ENCODE results near the gene SHOX.
"Not testable (repeated sequence)": the region's sequence is repeated elsewhere in the genome, so short reads cannot be mapped to it uniquely, and the experiment has no call there.

The SHOX gene

DNA sequence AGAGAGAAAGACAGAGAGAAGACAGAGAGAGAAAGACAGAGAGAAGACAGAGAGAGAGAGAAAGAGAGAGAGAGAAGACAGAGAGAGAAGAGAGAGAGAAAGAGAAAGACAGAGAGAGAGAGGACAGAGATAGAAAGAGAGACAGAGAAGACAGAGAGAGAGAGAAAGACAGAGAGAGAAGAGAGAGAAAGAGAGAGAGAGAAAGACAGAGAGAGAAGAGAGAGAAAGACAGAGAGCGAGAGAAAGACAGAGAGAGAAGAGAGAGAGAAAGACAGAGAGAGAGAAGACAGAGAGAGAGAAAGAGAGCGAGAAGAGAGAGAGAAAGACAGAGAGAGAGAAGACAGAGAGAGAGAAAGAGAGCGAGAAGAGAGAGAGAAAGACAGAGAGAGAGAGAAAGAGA is 7.8 kb upstream of the SHOX start:
- DNase-seq, result not testable (repeated sequence)

DNA sequence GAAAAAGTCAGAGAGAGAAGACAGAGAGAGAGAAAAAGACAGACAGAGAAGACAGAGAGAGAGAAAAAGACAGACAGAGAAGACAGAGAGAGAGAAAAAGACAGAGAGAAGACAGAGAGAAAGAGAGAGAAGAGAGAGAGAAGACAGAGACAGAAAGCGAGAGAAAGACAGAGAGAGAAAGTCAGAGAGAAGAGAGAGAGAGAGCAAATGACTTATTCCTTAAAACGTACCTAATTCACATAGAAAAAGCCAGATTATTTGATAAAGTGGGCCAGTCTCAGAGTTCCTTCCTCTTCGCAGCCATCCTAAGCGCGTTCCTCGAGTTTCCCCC is 7.4 kb upstream of the SHOX start:
- no peak for DNase-seq

DNA sequence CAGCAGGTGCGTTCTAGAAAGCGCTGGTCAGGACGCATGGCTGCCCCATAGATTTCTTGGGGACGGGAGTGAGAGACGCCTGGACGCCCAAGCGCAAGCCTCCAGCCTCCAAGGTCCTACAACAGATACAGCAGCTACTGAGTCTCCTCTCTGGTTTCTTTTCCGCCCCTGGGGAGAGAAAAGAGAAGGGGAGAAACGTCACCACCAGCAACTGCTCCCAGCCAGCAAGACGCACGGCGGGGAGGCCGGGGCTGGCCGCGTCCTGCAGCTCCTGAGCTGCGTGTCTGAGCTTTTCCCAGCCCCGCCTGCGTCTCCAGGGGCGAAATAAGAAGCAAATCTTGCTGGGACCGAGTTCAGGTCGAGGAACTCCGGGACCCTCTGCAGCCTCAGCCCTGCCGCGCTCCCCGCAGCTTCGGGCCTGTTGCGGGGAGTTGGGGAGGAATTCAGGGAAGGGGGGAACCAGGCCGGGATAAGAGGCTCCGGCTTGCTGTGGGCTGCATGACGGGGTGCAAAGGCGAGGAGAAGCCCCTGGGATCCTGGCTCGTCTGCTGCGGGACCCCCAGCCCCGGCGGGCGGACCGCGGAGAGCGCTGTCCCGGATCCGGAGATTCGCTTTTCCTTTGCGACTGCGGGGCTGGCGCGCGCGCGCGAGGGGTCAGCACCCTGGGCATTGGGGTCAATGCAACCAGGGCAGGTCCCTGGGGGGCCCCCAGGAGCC is 6.8 kb upstream of the SHOX start:
- no peak for DNase-seq

DNA sequence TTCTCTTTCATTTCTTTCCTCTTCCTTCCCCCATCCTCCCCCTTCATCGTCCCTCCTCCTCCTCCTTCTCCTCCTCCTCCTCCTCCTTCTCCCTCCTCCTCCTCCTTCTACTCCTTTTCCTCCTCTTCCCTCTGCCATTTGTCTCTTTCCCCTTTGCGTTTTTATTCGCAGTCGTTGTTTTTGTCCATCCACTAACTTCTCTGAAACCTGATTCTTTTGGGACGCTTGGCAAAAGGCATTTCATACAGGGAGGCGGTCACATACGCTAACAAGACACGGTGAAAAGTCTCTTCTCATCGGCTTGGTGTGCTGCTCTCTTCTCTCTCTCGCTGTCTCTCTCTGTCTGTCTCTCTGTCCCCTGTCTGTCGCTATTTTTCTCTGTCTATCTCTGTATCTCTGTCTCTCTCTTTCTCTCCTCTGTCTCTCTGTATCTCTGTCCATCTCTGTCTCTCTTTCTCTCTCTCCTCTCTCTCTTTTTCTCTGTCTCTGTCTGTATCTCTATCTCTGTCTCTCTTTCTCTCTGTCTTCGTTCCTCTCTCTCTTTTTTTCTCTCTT is 5.4 kb upstream of the SHOX start:
- DNase-seq, result no peak

DNA sequence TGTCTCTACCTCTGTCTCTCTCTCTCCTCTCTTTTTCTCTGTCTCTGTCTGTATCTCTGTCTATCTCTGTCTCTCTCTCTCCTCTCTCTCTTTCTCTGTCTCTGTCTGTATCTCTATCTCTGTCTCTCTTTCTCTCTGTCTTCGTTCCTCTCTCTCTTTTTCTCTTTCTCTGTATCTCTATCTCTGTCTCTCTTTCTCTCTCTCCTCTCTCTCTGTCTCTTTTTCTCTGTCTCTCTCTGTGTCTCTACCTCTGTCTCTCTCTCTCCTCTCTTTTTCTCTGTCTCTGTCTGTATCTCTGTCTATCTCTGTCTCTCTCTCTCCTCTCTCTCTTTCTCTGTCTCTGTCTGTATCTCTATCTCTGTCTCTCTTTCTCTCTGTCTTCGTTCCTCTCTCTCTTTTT is 4.5 kb upstream of the SHOX start:
- not testable (repeated sequence) for DNase-seq

DNA sequence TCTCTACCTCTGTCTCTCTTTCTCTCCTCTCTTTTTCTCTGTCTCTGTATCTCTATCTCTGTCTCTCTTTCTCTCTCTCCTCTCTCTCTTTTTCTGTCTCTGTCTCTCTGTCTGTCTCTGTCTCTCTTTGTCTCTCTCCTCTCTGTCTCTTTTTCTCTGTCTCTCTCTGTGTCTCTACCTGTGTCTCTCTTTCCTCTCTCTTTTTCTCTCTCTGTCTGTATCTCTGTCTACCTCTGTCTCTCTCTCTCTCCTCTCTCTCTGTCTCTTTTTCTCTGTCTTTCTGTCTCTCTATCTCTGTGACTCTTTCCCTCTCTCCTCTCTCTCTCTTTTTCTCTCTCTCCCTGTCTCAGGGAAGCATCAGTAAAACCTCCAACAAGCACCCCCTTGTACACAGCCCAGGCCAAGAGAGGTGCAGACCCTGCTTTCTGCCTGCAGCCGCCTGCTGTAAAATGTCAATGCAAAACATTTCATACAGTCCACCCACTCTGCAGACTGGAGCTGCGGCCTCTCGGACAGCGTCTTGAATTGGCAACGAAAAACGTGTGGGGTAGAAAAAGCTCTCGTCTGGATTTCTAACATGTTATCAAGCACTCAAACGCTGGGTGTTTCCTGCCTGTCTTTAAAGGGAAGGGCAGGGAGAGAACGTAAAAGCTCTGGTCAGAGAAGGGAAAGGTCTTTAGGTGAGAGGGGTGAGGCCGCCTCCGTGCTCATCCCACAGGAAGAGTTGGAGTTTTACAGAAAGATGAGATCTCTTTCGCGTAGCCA is 3.7 kb upstream of the SHOX start:
- DNase-seq, result no peak

DNA sequence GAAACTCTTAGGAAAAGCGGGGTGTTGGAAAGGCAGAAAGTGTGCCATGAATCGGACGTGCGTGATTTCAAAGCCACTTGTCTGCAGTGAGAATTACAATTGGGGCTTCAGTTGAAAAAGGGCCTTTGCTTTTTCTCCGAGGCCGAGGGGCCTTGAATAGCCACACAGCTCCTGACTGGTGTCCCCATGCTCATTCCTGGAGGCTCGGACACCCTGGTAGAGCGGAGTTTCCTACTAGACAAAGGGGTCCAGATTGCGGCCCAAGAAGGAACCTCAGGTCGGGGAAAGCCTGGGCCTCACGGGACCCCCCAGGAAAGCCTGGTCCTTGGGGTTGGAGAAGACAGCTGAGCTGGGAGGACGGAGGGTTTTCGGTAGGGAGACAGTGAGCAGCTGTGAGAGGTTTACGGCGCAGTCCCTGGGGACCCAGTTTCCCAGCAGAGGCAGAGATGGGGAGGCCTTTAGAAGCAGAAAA is 3.0 kb upstream of the SHOX start:
- DNase-seq, result no peak

DNA sequence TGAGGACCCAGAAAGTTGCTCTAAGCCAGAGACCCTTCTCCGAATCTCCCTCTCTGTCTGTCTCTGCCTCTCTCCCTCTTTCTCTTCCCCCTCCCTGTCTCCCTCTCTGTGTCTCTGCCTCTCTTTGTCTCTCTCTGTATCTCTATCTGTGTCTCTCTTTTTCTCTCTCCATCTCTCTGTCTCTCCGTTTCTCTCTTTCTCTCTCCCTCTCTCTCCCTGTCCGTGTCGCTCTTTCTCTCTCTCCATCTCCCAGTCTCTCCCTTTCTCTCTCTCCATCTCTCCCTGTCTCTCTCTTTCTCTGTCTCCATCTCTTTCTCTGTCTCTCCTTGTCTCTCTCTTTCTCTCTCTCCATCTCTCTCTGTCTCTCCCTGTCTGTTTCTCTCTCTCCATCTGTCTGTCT is 2.6 kb upstream of the SHOX start:
- no peak for DNase-seq

DNA sequence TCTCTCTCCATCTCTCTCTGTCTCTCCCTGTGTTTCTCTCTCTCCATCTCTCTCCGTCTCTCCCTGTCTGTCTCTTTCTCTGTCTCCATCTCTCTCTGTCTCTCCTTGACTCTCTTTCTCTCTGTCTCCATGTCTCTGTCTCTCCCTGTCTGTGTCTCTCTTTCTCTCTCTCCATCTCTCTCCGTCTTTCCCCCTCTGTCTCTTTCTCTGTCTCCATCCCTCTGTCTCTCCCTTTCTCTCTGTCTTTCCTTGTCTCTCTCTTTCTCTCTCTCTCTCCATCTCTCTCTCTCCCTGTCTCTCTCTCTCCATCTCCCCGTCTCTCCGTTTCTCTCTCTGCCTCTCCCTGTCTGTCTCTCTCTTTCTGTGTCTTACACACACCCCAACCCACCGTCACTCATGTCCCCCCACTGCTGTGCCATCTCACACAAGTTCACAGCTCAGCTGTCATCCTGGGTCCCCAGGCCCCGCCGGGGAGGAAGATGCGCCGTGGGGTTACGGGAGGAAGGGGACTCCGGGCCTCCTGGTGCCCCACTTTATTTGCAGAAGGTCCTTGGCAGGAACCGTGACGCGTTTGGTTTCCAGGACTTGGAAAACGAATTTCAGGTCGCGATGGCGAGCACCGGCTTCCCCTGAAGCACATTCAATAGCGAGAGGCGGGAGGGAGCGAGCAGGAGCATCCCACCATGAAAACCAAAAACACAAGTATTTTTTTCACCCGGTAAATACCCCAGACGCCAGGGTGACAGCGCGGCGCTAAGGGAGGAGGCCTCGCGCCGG is 1.2 kb upstream of the SHOX start:
- no peak for DNase-seq

DNA sequence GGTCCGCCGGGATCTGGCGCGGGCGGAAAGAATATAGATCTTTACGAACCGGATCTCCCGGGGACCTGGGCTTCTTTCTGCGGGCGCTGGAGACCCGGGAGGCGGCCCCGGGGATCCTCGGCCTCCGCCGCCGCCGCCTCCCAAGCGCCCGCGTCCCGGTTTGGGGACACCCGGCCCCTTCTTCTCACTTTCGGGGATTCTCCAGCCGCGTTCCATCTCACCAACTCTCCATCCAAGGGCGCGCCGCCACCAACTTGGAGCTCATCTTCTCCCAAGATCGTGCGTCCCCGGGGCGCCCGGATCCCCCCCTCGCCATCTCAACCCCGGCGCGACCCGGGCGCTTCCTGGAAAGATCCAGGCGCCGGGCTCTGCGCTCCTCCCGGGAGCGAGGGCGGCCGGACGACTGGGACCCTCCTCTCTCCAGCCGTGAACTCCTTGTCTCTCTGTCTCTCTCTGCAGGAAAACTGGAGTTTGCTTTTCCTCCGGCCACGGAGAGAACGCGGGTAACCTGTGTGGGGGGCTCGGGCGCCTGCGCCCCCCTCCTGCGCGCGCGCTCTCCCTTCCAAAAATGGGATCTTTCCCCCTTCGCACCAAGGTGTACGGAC is 482 bp upstream of the SHOX start:
- no peak for DNase-seq

DNA sequence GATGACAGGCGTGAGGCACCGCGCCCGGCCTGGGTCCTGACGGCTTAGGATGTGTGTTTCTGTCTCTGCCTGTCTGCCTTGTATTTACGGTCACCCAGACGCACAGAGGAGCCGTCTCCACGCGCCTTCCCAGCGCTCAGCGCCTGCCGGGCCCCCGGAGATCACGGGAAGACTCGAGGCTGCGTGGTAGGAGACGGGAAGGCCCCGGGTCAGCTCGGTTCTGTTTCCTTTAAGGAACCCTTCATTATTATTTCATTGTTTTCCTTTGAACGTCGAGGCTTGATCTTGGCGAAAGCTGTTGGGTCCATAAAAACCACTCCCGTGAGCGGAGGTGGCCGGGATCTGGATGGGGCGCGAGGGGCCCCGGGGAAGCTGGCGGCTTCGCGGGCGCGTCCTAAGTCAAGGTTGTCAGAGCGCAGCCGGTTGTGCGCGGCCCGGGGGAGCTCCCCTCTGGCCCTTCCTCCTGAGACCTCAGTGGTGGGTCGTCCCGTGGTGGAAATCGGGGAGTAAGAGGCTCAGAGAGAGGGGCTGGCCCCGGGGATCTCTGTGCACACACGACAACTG is 1.3 kb downstream of the SHOX start:
- no peak for DNase-seq

DNA sequence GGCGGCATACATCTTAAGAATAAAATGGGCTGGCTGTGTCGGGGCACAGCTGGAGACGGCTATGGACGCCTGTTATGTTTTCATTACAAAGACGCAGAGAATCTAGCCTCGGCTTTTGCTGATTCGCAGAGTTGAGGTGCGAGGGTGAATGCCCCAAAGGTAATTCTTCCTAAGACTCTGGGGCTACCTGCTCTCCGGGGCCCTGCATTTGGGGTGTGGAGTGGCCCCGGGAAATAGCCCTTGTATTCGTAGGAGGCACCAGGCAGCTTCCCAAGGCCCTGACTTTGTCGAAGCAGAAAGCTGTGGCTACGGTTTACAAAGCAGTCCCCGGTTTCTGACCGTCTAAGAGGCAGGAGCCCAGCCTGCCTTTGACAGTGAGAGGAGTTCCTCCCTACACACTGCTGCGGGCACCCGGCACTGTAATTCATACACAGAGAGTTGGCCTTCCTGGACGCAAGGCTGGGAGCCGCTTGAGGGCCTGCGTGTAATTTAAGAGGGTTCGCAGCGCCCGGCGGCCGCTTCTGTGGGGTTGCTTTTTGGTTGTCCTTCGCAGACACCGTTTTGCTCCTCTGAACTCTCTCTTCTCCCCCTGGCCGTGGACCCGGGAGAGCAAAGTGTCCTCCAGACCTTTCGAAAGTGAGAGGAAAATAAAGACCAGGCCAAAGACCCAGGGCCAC is 1.9 kb downstream of the SHOX start:
- DNase-seq, result no peak

DNA sequence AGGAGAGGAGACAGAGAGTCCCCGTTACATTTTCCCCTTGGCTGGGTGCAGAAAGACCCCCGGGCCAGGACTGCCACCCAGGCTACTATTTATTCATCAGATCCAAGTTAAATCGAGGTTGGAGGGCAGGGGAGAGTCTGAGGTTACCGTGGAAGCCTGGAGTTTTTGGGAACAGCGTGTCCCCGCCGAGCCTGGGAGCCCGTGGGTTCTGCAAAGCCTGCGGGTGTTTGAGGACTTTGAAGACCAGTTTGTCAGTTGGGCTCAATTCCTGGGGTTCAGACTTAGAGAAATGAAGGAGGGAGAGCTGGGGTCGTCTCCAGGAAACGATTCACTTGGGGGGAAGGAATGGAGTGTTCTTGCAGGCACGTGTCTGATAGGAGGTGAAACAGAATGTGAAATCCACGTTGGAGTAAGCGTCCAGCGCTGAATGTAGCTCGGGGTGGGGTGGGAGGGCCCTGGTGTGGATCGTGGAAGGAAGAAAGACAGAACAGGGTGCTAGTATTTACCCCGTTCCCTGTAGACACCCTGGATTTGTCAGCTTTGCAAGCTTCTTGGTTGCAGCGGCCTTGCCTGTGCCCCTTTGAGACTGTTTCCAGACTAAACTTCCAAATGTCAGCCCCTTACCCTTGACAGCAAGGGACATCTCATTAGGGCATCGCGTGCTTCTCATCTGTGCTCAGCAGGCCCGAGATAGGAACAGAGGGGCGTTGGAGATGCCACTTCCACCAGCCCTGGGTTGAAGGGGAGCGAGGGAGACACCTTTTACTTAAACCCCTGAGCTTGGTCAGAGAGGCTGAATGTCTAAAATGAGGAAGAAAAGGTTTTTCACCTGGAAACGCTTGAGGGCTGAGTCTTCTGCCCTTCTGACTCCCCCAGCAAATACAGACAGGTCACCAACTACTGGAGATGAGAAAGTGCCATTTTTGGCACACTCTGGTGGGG is 2.7 kb downstream of the SHOX start:
- DNase-seq, result no peak

DNA sequence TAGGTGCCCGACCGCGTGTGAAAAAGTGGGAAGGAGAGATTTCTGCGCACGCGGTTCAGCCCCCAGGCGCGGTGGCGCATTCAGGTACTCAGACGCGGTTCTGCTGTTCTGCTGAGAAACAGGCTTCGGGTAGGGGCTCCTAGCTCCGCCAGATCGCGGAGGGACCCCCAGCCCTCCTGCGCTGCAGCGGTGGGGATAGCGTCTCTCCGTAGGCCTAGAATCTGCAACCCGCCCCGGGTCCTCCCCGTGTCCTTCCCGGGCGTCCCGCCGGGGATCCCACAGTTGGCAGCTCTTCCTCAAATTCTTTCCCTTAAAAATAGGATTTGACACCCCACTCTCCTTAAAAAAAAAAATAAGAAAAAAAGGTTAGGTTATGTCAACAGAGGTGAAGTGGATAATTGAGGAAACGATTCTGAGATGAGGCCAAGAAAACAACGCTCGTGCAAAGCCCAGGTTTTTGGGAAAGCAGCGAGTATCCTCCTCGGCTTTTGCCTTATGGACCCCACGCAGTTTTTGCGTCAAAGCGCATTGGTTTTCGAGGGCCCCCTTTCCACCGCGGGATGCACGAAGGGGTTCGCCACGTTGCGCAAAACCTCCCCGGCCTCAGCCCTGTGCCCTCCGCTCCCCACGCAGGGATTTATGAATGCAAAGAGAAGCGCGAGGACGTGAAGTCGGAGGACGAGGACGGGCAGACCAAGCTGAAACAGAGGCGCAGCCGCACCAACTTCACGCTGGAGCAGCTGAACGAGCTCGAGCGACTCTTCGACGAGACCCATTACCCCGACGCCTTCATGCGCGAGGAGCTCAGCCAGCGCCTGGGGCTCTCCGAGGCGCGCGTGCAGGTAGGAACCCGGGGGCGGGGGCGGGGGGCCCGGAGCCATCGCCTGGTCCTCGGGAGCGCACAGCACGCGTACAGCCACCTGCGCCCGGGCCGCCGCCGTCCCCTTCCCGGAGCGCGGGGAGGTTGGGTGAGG is 3.7 kb downstream of the SHOX start:
- no peak for DNase-seq

DNA sequence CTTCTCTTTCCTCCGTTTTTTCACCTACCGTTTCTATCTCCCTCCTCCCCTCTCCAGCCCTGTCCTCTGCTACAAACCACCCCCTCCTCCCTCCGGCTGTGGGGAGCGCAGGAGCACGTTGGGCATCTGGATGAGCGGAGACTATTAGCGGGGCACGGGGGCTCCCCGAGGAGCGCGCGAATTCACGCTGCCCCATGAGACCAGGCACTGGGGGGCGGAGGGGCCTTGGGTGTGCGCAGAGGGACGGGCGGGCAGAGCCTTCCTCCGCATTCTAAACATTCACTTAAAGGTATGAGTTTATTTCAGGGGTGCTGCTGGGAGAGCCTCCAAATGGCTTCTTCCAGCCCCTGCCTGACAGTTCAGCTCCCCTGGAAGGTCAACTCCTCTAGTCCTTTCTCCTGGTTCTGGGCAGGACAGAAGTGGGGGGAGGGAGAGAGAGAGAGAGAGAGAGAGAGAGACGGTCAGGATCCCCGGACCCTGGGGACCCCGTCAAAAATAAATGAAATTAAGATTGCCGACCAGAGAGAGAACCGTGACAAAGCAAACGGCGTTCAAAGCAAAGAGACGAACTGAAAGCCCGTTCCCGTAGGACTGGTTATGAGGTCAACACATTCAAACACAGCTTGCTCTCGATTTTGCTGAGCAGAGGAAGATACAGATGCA is 5.0 kb downstream of the SHOX start:
- no peak for DNase-seq

DNA sequence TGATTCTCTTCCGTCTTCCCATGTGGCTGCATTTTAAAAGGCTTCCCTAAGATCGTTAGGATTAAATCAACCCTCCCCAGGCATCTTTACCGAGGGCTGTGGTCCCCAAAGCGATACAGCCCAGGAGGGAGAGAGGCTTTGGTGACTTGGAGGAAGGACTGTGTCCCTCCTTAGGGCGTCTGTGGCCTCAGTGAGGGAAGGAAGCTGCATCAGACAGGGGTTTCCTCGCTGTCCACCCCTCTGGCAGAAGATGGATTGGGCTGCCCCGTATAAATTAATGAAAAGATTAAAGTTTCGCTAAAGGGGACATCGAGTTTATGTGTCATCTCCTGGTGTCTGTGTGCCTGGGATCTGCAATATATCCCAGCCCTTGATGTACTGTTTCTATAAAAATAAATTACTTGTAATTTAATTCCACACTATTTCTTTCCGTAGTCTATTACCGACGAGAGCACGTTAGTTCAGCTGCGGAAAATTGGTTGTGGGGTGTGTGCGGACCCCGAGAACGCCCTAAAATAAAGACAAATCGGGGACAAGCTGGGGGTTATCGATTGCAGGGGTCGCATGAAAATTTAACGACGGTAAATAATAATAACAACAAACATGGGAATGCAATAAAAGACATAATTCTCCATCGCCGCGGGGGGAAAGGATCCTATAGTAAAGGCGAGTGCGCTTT is 6.5 kb downstream of the SHOX start:
- no peak for DNase-seq

DNA sequence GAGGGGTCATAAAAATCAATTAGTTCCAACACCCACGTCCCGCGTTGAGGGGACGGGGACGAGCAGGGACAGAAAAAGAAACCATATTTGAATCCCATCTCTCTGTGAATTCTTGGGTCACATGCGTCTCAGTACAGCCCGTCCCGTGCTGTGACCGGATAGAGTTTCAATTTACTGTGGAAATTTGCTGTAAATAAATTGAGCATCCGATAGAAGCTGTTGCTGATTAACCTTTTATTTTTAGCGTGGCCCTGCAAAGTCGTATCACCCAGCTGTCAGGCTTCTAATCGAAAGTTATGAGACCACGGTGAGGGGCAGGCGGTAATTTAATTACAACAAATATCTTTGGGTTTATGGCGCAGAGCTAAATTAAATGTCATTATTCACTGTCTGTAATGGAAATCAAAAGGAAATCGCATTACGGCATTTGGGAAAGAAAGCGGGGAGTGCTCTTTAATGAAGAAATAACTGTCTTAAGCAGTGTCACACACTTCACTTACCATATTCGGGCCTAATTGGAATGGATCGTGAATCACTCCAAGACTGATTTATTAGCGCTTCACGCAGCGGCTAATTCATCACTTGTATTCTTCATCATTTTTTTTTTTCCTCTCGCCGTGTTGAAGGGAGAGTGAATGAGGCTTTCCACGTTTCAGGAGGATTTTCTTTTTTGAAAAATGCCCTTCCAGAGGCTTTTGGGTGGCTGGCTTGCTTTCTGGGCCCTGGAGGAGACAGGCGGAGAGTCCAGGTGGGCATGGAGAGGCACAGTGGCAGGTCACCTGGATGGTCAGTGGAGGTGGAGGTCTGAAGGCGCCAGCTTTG is 7.3 kb downstream of the SHOX start:
- no peak for DNase-seq
